Right hindlimb (tissue), 1 donor: ENCODE measurements around the gene CCDC91.
"Not testable (repeated sequence)": the region's sequence is repeated elsewhere in the genome, so short reads cannot be mapped to it uniquely, and the experiment has no call there.

Experiments used
- DNase-seq: peaks from one replicate; pipeline ENCODE4 v3.0.0-alpha.2; 2018

Gene CCDC91

DNA sequence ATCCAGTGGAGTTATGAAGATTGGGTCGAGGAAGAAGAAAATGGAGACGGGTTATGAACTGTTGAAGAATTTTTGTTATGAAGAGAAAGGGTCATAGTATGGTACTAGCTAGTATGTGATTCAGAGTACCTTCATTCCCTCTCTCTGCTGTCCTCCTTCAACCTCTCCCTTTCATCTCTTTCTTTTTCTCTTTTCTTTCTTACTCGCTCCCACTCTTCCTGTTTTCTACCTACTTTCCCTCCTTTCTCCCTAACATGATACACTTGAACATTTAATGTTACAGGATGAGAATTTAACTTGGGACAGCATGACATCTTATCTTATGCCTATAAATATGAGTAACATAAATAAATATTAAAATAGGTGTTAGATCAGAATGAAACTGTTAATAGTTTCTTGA, 112.9 kb downstream of the CCDC91 start:
- no peak for DNase-seq

- DNase-seq, result no peak
Observed at GRCh38 chr12:28306535-28306934, 116.3 kb downstream of the CCDC91 start.

GRCh38 chr12:28308891-28309290, 118.6 kb downstream of the CCDC91 start:
- DNase-seq, result no peak

GRCh38 chr12:28313631-28314030, 123.4 kb downstream of the CCDC91 start:
- DNase-seq, result peak; percentile 30

DNA sequence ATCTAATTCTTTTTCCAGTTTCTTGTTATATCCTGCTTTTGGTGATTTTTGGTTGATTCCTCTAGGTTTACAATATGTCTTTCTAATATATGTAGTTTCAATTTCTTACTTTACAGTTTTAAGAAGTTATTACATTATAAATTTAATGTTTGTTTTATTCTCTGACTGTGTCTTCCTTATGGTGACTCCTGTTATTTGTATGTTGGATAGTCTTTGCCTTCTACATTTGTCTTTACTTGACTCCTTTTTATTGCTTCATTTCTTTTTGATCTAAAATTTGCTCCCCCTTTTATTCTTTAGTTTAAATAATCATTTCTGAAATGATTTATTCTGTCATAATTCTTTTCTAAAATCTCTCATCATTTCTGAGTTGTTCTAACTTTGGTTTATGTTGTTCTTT, 125.8 kb downstream of the CCDC91 start:
- DNase-seq, result no peak

- no peak for DNase-seq
Observed at GRCh38 chr12:28318273-28318672, 128.0 kb downstream of the CCDC91 start.

DNA sequence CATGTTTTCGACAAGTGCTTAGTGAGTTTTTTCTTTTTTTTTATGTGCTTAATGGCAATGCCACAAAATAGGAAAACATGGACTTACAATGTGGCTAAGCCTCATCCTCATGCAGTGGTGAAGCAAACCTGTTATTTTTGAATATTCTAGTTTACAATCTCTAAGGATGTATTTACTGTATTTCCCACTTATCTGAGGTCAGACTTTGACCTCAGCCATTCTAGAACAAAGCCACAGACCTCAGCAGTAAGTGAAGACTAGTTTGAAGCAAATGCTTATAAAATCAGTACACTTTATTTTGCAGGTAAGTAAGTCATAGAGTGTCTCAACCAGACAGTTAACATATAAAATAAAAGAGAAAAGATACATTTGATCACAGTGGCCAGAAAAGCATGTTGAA, 130.1 kb downstream of the CCDC91 start:
- no peak for DNase-seq

- no peak for DNase-seq
Observed at GRCh38 chr12:28327722-28328121, 137.5 kb downstream of the CCDC91 start.

GRCh38 chr12:28328967-28329366, 138.7 kb downstream of the CCDC91 start:
- no peak for DNase-seq

DNA sequence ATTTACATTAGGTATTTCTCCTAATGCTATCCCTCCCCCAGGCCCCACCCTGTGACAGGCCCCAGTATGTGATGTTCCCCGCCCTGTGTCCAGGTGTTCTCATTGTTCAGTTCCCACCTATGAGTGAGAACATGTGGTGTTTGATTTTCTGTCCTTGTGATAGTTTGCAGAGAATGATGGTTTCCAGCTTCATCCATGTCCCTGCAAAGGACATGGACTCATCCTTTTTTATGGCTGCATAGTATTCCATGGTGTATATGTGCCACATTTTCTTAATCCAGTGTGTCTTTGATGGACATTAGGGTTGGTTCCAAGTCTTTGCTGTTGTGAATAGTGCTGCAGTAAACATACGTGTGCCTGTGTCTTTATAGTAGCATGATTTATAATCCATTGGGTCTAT, 139.5 kb downstream of the CCDC91 start:
- not testable (repeated sequence) for DNase-seq

DNA sequence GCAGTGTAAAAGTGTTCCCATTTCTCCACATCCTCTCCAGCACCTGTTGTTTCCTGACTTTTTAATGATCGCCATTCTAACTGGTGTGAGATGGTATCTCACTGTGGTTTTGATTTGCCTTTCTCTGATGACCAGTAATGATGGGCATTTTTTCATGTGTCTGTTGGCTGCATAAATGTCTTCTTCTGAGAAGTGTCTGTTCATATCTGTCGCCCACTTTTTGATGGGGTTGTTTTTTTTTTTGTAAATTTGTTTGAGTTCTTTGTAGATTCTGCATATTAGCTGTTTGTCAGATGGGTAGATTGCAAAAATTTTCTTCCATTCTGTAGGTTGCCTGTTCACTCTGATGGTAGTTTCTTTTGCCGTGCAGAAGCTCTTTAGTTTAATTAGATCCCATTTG, 140.0 kb downstream of the CCDC91 start:
- DNase-seq, result not testable (repeated sequence)

- DNase-seq, result no peak
Observed at GRCh38 chr12:28331130-28331529, 140.9 kb downstream of the CCDC91 start.

DNA sequence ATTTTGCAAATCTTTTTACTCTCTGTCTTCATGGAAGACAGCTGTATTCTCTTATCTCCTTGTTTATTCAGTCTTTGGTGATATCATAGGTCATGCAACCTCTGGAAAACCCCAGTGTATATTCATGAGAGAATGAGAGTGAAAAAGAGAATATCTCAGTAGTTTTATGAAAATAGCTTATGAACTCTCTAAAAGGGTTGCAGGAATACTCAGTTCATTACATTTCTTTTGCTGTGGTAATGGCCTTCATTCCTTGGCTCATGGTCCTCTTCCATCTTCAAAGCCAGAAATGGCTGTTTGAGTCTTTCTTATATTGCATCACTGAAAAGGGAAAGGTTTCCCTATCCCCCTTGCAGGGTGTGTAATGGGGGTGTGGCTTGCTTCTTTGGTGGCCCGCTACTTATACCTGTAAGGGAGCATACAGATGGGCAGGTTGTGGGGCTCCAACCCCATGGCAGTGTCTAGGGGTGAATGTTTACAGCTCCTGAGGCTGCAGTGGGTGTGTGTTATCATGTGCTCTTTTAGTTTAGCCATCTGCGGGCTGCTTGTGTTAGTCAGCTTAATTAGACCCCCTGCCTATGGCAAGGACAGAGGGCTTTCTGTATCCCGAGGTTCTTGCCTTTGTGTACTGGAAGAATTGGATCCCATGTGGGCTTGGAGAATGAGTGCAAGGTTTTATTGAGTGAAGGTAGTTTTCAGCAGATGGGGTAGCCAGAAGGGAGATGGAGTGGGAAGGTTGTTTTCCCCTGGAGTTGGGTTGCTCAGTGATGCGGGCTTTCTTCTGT, 150.2 kb downstream of the CCDC91 start:
- no peak for DNase-seq

- no peak for DNase-seq
Observed at GRCh38 chr12:28343713-28344112, 153.5 kb downstream of the CCDC91 start.

DNA sequence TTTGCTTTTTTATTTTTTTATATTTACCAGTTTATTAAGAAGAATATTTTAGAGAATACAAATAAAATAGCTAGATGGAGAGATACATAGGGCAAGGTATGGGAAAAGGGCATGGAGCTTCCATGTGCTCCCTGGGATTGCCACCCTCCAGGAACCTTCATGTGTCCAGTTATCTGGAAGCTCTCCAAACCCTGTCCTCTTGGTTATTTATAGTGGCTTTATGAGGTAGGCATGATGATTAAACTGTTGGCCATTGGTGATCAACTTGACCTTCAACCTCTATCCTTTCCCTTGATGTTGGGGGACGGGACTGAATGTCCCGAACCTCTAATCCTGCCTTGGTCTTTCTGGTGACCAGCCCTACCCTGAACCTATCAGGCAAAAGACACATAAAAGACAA, 156.3 kb downstream of the CCDC91 start:
- no peak for DNase-seq

DNA sequence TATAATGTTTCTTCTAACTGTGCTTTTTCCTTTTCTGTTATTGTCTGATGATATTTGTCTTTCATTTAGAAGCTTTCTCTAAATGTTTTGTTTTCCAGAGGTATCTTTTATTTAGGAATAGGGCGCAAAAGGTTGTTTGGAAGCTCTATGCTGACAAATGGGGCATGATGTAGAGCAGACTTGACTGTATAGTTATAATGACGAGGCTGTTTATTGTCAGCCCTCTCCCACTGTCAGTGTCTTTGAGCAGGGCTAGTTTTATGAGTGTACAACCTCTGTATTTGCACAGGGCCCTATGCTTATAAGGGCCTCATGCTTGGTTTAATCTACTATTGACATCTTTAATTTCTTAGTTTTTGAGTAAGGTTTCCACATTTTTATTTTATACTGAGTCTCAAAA, 158.9 kb downstream of the CCDC91 start:
- no peak for DNase-seq

DNA sequence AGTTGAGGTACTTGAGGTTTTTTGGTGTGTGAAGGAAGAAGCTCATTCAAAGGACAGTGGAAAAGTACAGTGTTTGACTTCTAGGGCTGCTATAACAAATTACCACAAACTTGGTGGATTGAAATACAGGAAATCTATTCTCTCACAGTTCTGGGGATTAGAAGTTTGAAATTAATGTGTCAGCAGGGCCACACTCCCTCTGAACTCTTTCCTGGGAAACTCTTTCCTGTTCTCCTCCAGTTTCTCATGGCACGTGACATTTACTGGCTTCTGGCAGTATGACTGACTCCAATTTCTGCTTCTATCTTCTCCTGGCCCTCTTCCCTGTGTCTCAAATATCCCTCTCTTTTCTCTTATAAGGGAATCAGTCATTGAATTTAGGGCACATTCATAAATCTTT, 160.2 kb downstream of the CCDC91 start:
- DNase-seq, result no peak

DNA sequence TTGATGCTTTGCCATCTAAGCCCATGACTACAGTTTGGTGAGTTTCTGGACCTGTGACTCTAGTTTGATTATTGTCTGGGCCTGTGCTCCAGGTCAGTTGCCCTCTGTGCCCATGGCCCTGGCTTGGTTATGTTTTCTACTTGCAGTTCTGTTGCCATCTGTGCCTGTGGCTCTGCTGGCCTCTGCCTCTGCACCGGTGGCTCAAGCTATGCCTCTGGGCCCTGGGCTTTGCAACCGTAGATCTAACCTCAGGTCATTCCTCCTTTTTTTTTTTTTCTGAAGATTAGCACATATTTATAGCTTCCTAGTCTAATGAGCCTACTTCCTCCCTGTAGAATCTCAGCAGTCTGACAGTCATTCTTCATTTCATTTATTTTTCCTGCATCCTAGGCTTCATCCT, 161.2 kb downstream of the CCDC91 start:
- DNase-seq, result no peak

GRCh38 chr12:28355161-28355560, 164.9 kb downstream of the CCDC91 start:
- no peak for DNase-seq

DNA sequence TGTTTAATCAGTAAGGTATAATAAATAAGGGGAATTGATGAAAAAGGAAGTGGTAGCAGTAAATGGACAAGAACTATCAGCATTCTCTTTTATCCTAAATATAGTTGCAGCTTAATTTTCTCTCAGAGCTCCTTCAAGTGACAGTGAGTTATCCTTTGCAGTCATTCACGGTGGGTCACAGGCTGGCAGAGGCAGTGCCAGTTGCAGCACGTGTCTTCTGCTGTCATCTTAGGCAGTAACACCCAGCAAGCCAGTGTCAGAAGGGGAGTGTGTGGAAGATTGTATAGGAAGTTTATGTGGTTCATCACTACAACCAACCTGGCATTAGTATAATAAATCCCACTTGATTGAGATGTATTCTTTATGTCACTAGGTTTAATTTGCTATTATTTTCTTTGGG, 170.0 kb downstream of the CCDC91 start:
- DNase-seq, result no peak

- DNase-seq, result no peak
Observed at GRCh38 chr12:28367326-28367725, 177.1 kb downstream of the CCDC91 start.

- no peak for DNase-seq
Observed at GRCh38 chr12:28367993-28368392, 177.7 kb downstream of the CCDC91 start.

DNA sequence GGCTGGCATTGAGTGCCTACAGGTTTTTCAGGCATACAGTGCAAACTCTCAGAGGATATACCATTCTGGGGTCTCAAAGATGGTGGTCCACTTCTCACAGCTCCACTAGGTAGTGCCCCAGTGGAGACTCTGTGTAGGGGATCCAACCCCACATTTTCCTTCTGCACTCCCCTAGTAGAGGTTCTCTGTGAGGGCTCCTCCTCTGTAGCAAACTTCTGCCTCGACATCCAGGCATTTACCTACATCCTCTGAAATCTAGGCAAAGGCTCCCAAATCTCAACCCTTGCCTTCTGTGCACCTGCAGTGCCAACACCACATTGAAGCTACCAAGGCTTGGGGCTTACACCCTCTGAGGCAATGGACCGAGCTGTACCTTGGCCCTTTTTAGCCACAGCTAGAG, 179.2 kb downstream of the CCDC91 start:
- no peak for DNase-seq

- DNase-seq, result no peak
Observed at GRCh38 chr12:28374556-28374955, 184.3 kb downstream of the CCDC91 start.

DNA sequence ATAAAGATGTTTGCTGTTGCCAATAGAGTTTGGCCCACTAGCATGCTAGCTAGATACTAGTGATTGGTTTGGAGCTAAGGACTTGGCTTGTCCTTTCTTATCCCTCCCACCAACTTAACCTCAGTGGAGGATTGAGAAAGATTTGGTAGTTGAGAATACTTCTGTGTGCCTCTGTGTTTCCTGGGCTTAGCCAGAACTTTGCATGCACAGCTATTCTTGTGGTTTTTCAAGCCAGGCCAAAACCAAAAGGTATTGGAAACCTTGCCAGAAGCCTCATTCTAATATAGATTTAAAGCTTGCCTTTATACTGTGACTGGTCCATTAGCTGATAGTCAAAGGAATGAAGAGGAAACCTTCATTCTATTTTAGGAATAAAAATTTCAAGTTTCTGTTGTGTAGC, 188.5 kb downstream of the CCDC91 start:
- DNase-seq, result peak; percentile 17
